Gastrocnemius medialis (tissue), 4 donors: ENCODE results near the gene FYB2.

Experiments used
- POLR2A ChIP-seq, 2 donors: fragments of 450-650 bp; IDR thresholded peaks; one replicate each; pipeline ENCODE4 v1.6.1; 2017; ENCODE audit warnings: antibody characterized with exemption in 2 of 2, mild to moderate bottlenecking in 2 of 2, moderate library complexity in 2 of 2
- TF ChIP-seq, protein P1 (sequence below), 5 experiments: fragments of 450-650 bp in 3 of 5; fragments of 200-600 bp in 2 of 5; sonication (generic) in 2 of 5; IDR thresholded peaks in 4 of 5; conservative IDR thresholded peaks in 1 of 5; 1 replicate in 4 of 5; 2 replicates in 1 of 5; pipeline ENCODE4 v1.5.1; 2016 to 2019; ENCODE audit warnings: antibody characterized with exemption in 5 of 5, mild to moderate bottlenecking in 3 of 5, moderate library complexity in 3 of 5

DNA sequence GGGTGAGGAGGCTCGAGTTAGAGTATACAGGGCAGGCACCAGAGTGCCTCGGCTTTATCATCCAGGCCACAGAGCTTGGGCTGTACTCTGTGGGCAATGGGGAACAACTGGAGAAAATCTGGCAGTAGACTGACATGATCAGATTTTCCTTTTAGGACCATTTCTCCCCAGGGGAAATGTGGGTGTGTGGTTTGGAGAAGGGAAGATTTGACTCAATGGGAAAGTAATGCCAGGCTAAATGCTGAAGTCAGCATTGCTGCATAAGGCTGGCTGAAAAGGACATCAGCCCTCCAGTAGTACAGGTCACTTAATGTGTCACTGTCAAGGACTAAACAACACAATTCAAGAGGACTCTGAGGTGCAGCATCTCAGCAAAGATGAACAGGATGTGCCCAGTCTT, 5.0 kb downstream of the FYB2 start:
- no peak for TF ChIP-seq POLR2A (IDR thresholded peaks at IDR 0.05)
- TF ChIP-seq, protein P1, sequence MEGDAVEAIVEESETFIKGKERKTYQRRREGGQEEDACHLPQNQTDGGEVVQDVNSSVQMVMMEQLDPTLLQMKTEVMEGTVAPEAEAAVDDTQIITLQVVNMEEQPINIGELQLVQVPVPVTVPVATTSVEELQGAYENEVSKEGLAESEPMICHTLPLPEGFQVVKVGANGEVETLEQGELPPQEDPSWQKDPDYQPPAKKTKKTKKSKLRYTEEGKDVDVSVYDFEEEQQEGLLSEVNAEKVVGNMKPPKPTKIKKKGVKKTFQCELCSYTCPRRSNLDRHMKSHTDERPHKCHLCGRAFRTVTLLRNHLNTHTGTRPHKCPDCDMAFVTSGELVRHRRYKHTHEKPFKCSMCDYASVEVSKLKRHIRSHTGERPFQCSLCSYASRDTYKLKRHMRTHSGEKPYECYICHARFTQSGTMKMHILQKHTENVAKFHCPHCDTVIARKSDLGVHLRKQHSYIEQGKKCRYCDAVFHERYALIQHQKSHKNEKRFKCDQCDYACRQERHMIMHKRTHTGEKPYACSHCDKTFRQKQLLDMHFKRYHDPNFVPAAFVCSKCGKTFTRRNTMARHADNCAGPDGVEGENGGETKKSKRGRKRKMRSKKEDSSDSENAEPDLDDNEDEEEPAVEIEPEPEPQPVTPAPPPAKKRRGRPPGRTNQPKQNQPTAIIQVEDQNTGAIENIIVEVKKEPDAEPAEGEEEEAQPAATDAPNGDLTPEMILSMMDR (IDR thresholded peaks at IDR 0.05 in 4 of 5, conservative IDR thresholded peaks at IDR 0.05 in 1 of 5) = no peak
